ENCODE results near the gene LINGO3. TPM values are rescaled to one million over a fixed set of nuclear protein-coding genes. Genes with fewer than 3 reads are reported as not detected.

LINGO3 gene
- polyA plus RNA-seq, 3 donors: 0.08 to 2.8 (median 2.2) TPM

- Histone ChIP-seq H3K27me3 (ENCODE audit: control insufficient read depth in 2 of 2, insufficient read depth in 2 of 2, low read length in 2 of 2) (no peaks in the 10 kb centered on the region), H3K36me3 (replicated peaks in 1 of 2; ENCODE audit: control insufficient read depth in 1 of 2, insufficient read depth in 2 of 2, low read length in 2 of 2) (peaks cover 20 to 36% of the 10 kb centered on the region in 2 donors), H3K9ac (ENCODE audit: insufficient read depth, low read length, poor library complexity, severe bottlenecking) (no peak overlapping the region), H3K79me2 (ENCODE audit: insufficient read depth, low read length) (peaks cover 43% of the 10 kb centered on the region), H3K4me1 (ENCODE audit: control insufficient read depth in 1 of 2, insufficient read depth in 2 of 2, low read length in 2 of 2) (peaks cover 22 to 50% of the 10 kb centered on the region in 2 donors), H3K27ac (ENCODE audit: low read depth in 1 of 2, low read length in 2 of 2) (no peak overlapping the region), H4K20me1 (ENCODE audit: insufficient read depth, low read length) (peaks cover 74% of the 10 kb centered on the region), H2AFZ (ENCODE audit: insufficient read depth, low read depth, low read length, poor library complexity, severe bottlenecking) (no peak overlapping the region), H3K9me3 (replicated peaks in 1 of 2; ENCODE audit: control insufficient read depth in 1 of 2, insufficient read depth in 1 of 2, low read length in 2 of 2) (no peaks in the 10 kb centered on the region), H3K4me3 (replicated peaks in 1 of 3; ENCODE audit: low read depth in 2 of 3, low read length in 3 of 3) (no peak overlapping the region), H3K4me2 (replicated peaks; ENCODE audit: extremely low read depth, low read length, poor library complexity, severe bottlenecking) (peak overlapping the region; percentile 50)
- no peak overlapping the region for H3K4me3 Mint-ChIP-seq
- H3K9me3 Mint-ChIP-seq: peaks cover 0 to 3% (median 0%) of the 10 kb centered on the region in 7 donors
- H3K36me3 Mint-ChIP-seq: peaks cover 28 to 44% of the 10 kb centered on the region in 2 donors
- peak overlapping the region in 2 of 7 donors; percentile 16 to 41 for H3K27ac Mint-ChIP-seq
- TF ChIP-seq CTCF (IDR thresholded peaks at IDR 0.05): no peak
- intact Hi-C loops (cut with micrococcal nuclease): no loop called here
- peaks cover 48% of the 10 kb centered on the region for H3K4me1 Mint-ChIP-seq
- H3K27me3 Mint-ChIP-seq (ENCODE audit: low read depth in 3 of 3): peaks cover 0 to 17% (median 8%) of the 10 kb centered on the region in 3 donors
- 52% methylated on average over 26 of the region's 26 CpGs for WGBS (ENCODE audit: insufficient coverage)
- DNase-seq: no peak
Observed at GRCh38 chr19:2294687-2295335, 13.1 kb downstream of the LINGO3 start.

- peak overlapping the region; percentile 92 for H3K9ac ChIP-seq (ENCODE audit: insufficient read depth, low read length, poor library complexity, severe bottlenecking)
- Mint-ChIP-seq H3K4me3 (peak overlapping the region; percentile 84 to 87), H3K27ac (peak overlapping the region in 2 of 7 donors; percentile 81 to 96), H3K9me3 (peaks cover 0 to 3% (median 0%) of the 10 kb centered on the region in 7 donors), H3K27me3 (ENCODE audit: low read depth in 3 of 3) (peaks cover 2 to 13% (median 11%) of the 10 kb centered on the region in 3 donors), H3K36me3 (peaks cover 28 to 48% of the 10 kb centered on the region in 2 donors), H3K4me1 (peaks cover 71% of the 10 kb centered on the region)
- no peak for DNase-seq
- H3K4me3 ChIP-seq (replicated peaks in 1 of 3; ENCODE audit: low read depth in 2 of 3, low read length in 3 of 3): peak overlapping the region; percentile 38 to 82 (median 58)
- no peak overlapping the region for H2AFZ ChIP-seq (ENCODE audit: insufficient read depth, low read depth, low read length, poor library complexity, severe bottlenecking)
- no peaks in the 10 kb centered on the region for H3K9me3 ChIP-seq (replicated peaks in 1 of 2; ENCODE audit: control insufficient read depth in 1 of 2, insufficient read depth in 1 of 2, low read length in 2 of 2)
- peaks cover 52 to 80% of the 10 kb centered on the region in 2 donors for H3K4me1 ChIP-seq (ENCODE audit: control insufficient read depth in 1 of 2, insufficient read depth in 2 of 2, low read length in 2 of 2)
- intact Hi-C loops (cut with micrococcal nuclease): no loop called here
- peak overlapping the region in 1 of 2 donors; percentile 96 for H3K27ac ChIP-seq (ENCODE audit: low read depth in 1 of 2, low read length in 2 of 2)
- H4K20me1 ChIP-seq (ENCODE audit: insufficient read depth, low read length): peaks cover 59% of the 10 kb centered on the region
- H3K27me3 ChIP-seq (ENCODE audit: control insufficient read depth in 2 of 2, insufficient read depth in 2 of 2, low read length in 2 of 2): no peaks in the 10 kb centered on the region
- peak overlapping the region; percentile 85 for H3K4me2 ChIP-seq (replicated peaks; ENCODE audit: extremely low read depth, low read length, poor library complexity, severe bottlenecking)
- no peak for TF ChIP-seq CTCF (IDR thresholded peaks at IDR 0.05)
- peaks cover 43% of the 10 kb centered on the region for H3K79me2 ChIP-seq (ENCODE audit: insufficient read depth, low read length)
- H3K36me3 ChIP-seq (replicated peaks in 1 of 2; ENCODE audit: control insufficient read depth in 1 of 2, insufficient read depth in 2 of 2, low read length in 2 of 2): peaks cover 20 to 36% of the 10 kb centered on the region in 2 donors
- 42% methylated on average over 58 of the region's 67 CpGs for WGBS (ENCODE audit: insufficient coverage)
Observed at GRCh38 chr19:2291185-2291751, 16.7 kb downstream of the LINGO3 start.

All from CD14-positive monocyte (primary cell).